ENCODE data around the gene FASTK. TPM values are rescaled to one million over a fixed set of nuclear protein-coding genes. Genes with fewer than 3 reads are reported as not detected.
"Not testable (repeated sequence)": the region's sequence is repeated elsewhere in the genome, so short reads cannot be mapped to it uniquely, and the experiment has no call there.

The FASTK gene
- total RNA-seq, 1 donor from 2014 or later, result 63.1 TPM

GRCh38 chr7:151053096-151053495, 27.5 kb downstream of the FASTK start:
- no peak for DNase-seq (ENCODE audit: low spot score)

DNA sequence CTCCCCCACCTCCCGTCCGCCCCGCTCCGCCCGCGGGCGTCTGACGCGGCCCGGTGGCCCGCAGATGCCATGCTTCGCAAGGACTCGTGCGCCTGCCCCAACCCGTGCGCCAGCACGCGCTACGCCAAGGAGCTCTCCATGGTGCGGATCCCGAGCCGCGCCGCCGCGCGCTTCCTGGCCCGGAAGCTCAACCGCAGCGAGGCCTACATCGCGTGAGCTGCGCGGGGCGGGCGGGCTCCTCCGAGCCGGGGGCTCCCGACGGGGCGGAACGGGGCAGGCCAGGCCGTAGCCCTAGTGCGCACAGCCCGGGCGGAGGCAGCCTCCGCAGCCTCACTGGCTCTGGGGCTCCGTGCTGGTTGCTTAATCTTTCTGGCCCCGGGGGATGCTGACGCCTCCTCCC, 29.5 kb downstream of the FASTK start:
- DNase-seq (ENCODE audit: low spot score), result peak; percentile 74

DNA sequence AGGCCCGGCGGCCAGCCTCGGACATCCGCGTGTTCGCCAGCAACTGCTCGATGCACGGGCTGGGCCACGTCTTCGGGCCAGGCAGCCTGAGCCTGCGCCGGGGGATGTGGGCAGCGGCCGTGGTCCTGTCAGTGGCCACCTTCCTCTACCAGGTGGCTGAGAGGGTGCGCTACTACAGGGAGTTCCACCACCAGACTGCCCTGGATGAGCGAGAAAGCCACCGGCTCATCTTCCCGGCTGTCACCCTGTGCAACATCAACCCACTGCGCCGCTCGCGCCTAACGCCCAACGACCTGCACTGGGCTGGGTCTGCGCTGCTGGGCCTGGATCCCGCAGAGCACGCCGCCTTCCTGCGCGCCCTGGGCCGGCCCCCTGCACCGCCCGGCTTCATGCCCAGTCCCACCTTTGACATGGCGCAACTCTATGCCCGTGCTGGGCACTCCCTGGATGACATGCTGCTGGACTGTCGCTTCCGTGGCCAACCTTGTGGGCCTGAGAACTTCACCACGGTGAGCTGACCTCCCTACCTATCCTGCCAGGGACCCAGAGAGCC, 31.6 kb downstream of the FASTK start:
- no peak for DNase-seq (ENCODE audit: low spot score)

DNA sequence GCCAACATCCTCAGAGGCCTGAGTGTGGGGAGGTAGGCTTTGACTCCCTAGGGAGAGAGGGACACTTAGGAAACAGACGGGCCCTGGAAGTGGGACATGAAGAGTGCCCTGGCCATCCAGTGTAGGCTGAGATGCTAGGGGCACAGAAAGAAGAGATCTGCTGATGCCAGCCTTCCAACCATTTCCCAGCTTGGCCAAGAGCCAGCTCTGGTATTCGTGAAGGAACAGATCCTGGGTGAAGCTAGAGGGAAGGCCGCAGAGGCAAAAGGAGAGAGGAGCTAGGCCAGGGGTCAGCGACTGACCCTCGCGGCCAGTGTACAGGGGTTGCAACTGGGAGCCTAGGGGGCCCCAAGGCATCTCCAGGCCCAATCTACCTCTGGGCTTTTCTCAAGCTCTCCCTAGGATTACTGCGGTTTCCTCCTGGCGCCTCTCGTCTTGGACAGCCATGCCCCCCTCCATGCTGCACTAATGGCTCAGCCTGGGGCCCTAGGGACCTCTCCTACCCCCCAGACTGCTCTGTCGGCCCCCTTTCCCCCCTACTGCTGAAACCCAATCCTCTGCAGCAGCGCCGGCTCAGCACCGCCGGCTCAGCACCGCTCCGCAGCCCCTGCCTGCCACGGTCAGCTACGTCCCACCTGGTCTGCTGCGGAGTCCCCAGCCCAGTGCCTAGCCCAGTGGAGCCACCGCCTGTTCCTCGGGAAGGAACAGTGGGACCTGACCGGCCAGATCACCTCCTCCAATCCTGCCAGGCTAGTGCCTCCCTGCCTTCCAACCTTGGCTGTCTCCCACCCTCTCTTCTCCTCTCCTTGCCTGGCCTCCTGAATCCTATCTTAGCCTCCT, 32.4 kb downstream of the FASTK start, which contains the start of gene ASIC3:
TSS of gene ASIC3 (plus strand) at position 556 of the 840 bp plus-strand sequence. CDS start 355 bp downstream, outside the sequence.
- no peak for DNase-seq (ENCODE audit: low spot score)

GRCh38 chr7:151046603-151047573, 33.7 kb downstream of the FASTK start:
- peak; percentile 97 for DNase-seq (ENCODE audit: low spot score)

DNA sequence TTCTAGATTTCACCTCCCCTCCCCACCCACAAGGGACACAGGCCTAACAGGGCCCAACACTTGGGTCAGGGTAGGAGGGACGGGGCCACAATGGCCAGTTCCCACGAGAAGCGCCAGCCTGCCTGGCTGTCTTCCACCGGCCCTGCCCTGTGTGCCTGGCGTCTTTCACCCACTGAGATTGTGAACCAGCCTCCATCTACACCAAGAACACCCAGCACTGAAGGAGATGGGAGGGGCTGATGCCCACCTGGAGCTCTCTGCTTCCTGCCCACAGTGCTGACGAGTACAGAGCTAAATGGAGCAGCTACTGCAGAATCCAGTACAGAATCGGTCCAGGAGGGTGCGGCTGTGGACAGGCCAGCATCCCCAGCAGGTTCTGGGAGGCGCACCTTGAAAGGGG, 34.6 kb downstream of the FASTK start:
- DNase-seq (ENCODE audit: low spot score), result no peak

DNA sequence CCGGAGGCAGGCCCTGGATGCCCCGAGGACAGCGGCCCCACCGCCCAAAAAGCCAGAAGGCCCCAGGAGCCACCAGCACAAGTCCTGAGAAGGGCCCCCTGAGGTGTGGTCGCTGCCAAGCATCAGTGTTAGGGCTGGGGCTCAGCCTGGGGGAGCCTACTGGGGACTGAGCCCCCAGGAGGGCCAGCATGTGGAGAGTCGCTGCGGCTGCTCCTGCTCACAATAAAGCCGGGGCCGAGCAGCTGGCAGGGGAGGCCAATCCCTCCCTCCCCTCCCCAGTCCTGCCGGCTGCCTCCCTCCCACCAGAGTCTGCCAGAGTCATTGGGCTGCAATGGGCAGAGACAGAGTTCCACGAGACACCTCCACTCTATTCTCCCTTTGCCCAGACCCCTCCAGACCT, 35.3 kb downstream of the FASTK start:
- DNase-seq (ENCODE audit: low spot score), result no peak

- DNase-seq (ENCODE audit: low spot score), result no peak
Observed at GRCh38 chr7:151043959-151044358, 36.6 kb downstream of the FASTK start.

- not testable (repeated sequence) for DNase-seq (ENCODE audit: low spot score)
Observed at GRCh38 chr7:151043449-151043848, 37.2 kb downstream of the FASTK start.

GRCh38 chr7:151040616-151041375, 39.8 kb downstream of the FASTK start:
- DNase-seq (ENCODE audit: low spot score), result no peak

- DNase-seq (ENCODE audit: low spot score), result no peak
Observed at GRCh38 chr7:151039850-151040548, 40.6 kb downstream of the FASTK start.

DNA sequence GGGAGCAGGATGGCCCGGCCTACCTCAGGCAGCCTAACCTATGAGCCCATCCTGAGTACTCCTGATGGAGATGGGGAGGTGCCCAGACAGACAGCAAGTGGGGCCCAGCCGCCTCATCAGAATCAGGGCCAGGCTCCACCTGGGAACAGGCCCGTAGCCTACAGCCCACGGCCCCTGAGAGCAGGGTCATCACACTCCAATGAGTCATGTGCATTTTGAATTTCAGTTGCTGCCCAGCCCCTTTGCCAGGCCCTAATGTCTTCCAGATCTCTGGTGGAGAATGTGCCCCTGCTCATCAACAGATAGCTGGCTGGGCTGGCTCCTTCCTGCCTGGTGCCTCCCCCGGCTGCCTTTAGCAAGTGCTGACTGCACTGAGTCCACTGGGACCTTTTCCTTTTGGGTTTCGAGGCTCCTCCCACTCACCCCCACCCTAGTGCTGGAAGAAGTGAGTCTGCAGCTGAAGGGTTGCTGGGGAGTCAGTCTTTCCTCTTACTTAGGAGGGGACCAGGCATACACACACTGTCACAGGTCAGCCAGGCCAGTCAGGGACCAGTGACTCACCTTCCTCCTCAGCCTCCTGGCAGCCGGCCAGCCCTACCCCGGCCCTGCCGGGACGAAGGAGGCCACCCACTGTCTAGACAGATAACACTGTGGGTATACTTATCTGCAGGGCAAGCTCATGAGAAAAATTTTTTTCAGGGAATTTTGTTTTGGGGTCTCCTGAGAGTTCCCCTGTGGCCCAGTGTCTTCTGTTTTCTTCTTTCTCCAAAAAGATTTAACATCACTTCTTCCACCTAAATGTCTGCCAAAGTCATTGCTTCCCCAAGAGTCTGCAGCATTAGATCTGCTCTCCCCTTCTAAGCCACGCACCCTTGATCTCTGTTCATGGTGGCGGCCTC, 41.4 kb downstream of the FASTK start:
- peak; percentile 88 for DNase-seq (ENCODE audit: low spot score)

- DNase-seq (ENCODE audit: low spot score), result no peak
Observed at GRCh38 chr7:151035902-151036301, 44.7 kb downstream of the FASTK start.

GRCh38 chr7:151035026-151035717, 45.4 kb downstream of the FASTK start:
- DNase-seq (ENCODE audit: low spot score), result no peak

DNA sequence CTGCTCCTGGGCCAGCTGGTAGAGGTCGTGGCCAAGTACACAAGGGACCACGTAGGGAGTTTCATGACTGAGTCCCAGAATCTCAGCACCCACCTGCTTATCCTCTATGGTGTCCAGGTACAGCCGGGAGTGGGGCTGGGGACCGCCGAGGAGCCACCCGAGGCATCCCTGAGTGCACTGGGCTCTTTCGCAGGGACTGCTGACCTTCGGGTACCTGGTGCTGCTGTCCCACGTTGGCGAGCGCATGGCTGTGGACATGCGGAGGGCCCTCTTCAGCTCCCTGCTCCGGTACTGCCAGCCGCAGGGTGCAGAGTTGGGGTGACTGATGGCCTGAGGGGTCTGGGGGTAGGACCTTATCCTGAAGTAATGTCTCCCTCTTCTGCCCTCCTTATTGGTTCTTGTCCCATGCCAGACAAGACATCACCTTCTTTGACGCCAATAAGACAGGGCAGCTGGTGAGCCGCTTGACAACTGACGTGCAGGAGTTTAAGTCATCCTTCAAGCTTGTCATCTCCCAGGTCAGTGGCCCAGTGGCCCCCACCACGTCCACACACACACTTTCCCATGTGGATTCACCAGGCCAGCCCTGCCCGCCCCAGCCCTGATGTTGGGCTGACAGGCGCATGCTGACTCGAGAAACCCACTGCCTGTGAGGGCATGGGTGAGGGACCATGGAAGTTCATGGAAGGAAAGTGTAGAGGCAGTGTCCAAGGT, 46.1 kb downstream of the FASTK start:
- DNase-seq (ENCODE audit: low spot score), result no peak

DNA sequence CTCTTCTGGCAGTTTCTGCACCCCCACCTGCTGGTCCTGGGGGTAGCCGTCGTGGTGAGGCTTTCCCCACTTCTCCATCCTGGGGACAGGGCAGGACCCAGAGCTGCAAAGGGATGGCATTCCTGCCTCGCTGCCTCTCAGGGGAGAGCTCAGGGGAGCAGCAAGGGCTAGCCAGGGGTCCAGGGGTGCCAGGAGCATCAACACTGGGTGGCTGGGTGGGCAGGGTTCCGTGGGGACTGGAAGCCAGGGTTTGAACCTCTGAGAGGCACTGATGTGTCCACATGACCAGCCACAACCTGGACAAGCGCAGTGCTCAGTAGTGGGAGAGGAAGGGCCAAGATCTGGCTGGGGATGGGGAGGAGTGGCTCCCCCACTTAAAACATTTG, 46.8 kb downstream of the FASTK start:
- no peak for DNase-seq (ENCODE audit: low spot score)

DNA sequence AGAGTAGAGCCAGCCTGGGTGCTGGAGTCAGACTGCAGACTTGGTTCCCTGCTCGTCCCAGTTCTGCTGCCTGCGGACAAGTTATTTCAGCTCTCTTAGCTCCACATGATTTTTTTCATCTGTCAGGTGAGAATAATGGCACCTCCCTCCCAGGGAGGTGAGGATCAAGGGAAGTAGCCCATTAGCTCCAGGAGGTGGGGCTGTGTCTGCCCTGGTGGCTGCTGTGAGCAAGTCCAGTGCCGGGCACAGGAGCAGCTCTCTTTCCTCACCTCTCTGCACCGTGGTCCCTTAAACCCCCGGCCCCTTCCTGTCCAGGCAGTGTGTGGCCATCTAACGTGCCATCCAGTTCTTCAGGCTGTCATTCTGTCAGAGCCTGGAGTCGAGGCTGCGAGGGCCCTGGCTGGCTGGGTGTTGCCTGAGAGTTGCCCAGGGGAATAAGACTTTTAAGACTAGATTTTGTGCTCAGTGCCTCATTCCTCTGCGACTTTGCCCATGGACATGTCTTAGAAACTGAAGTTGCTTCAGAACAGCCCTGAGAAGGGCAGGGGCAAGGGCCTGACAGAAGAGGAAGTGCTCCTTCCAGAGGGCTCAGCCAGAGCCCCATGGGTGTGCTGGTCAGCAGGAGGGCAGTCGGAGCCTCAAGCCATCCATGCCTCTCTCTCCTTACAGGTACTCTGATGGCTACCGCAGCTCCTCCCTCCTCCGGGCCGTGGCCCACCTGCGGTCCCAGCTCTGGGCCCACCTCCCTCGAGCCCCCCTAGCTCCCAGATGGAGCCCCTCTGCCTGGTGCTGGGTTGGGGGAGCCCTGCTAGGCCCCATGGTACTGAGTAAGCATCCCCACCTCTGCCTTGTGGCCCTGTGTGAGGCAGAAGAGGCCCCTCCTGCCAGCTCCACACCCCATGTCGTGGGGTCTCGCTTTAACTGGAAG, 47.4 kb downstream of the FASTK start:
- no peak for DNase-seq (ENCODE audit: low spot score)
